ENCODE results near the gene IGF1R.

- TF ChIP-seq CTCF (conservative IDR thresholded peaks at IDR 0.05; ENCODE audit: low read depth, low read length), result no peak
- no peak for TF ChIP-seq EZH2 (IDR thresholded peaks at IDR 0.05; ENCODE audit: low read length, unreplicated experiment)
These were observed 257.8 kb downstream of the IGF1R start for GRCh38 chr15:98905963-98906711.
